ENCODE data around the gene TEKT5.

The TEKT5 gene

GRCh38 chr16:10642964-10643363, 51.8 kb downstream of the TEKT5 start:
- DNase-seq (ENCODE audit: low read depth in 2 of 2) = no peak
- H3K4me3 ChIP-seq (replicated peaks in 1 of 2; ENCODE audit: low read depth in 2 of 2, low read length in 2 of 2) = no peak overlapping the region
- TF ChIP-seq CTCF (IDR thresholded peaks at IDR 0.05; ENCODE audit: low read depth, low read length) = no peak

GRCh38 chr16:10641953-10642949, 52.5 kb downstream of the TEKT5 start:
- no peak for DNase-seq (ENCODE audit: low read depth in 2 of 2)
- no peak overlapping the region for H3K4me3 ChIP-seq (replicated peaks in 1 of 2; ENCODE audit: low read depth in 2 of 2, low read length in 2 of 2)
- no peak for TF ChIP-seq CTCF (IDR thresholded peaks at IDR 0.05; ENCODE audit: low read depth, low read length)

- DNase-seq (ENCODE audit: low read depth in 2 of 2) = no peak
- no peak overlapping the region for H3K4me3 ChIP-seq (replicated peaks in 1 of 2; ENCODE audit: low read depth in 2 of 2, low read length in 2 of 2)
- TF ChIP-seq CTCF (IDR thresholded peaks at IDR 0.05; ENCODE audit: low read depth, low read length) = no peak
Observed at GRCh38 chr16:10641555-10641952, 53.2 kb downstream of the TEKT5 start.

- TF ChIP-seq CTCF (IDR thresholded peaks at IDR 0.05; ENCODE audit: low read depth, low read length) = no peak
- no peak overlapping the region for H3K4me3 ChIP-seq (replicated peaks in 1 of 2; ENCODE audit: low read depth in 2 of 2, low read length in 2 of 2)
- no peak for DNase-seq (ENCODE audit: low read depth in 2 of 2)
Observed at GRCh38 chr16:10640934-10641333, 53.8 kb downstream of the TEKT5 start.

GRCh38 chr16:10638101-10638500, 56.6 kb downstream of the TEKT5 start:
- no peak for TF ChIP-seq CTCF (IDR thresholded peaks at IDR 0.05; ENCODE audit: low read depth, low read length)
- H3K4me3 ChIP-seq (replicated peaks in 1 of 2; ENCODE audit: low read depth in 2 of 2, low read length in 2 of 2) = no peak overlapping the region
- DNase-seq (ENCODE audit: low read depth in 2 of 2) = no peak

GRCh38 chr16:10637337-10638037, 57.2 kb downstream of the TEKT5 start:
- no peak for DNase-seq (ENCODE audit: low read depth in 2 of 2)
- TF ChIP-seq CTCF (IDR thresholded peaks at IDR 0.05; ENCODE audit: low read depth, low read length) = no peak
- no peak overlapping the region for H3K4me3 ChIP-seq (replicated peaks in 1 of 2; ENCODE audit: low read depth in 2 of 2, low read length in 2 of 2)
